ENCODE measurements around the gene CADPS.
A peak's percentile ranks its signal among the peaks of the same experiment; 100 is the strongest.

Gene CADPS

GRCh38 chr3:62675492-62675891 is 199.7 kb downstream of the CADPS start:
- no peak for DNase-seq
- in situ Hi-C loops (cut with HindIII; ENCODE audit: low pct_ligation_motif_present, low pct_unique_long_range_greater_than_20kb, low sequenced_read_pairs): no loop called here

- no peak for DNase-seq
- in situ Hi-C loops (cut with HindIII; ENCODE audit: low pct_ligation_motif_present, low pct_unique_long_range_greater_than_20kb, low sequenced_read_pairs): no loop called here
Observed at GRCh38 chr3:62672988-62673313, 202.3 kb downstream of the CADPS start.

GRCh38 chr3:62672270-62672987 is 202.8 kb downstream of the CADPS start:
- DNase-seq: no peak
- in situ Hi-C loops (cut with HindIII; ENCODE audit: low pct_ligation_motif_present, low pct_unique_long_range_greater_than_20kb, low sequenced_read_pairs): no loop called here

DNA sequence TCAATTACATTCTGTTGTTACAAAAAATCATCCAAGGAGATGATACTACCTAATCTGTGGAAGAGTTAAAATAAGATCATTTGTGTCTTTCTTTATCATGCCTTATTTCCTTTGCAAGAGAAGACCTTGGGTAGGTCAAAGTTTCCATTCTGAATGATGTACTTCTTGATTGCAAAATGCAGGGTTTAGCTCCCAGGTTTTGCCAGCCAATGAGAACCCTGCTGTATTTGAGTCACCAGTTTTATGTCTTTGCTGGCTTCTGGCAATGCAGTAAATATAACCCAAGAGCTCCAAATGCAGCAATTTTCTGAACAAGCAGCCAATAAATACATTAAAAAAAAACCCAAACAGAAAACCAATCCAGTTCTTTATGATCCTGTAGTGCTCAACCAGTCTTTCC is 204.9 kb downstream of the CADPS start:
- in situ Hi-C loops (cut with HindIII; ENCODE audit: low pct_ligation_motif_present, low pct_unique_long_range_greater_than_20kb, low sequenced_read_pairs): no loop called here
- no peak for DNase-seq

DNA sequence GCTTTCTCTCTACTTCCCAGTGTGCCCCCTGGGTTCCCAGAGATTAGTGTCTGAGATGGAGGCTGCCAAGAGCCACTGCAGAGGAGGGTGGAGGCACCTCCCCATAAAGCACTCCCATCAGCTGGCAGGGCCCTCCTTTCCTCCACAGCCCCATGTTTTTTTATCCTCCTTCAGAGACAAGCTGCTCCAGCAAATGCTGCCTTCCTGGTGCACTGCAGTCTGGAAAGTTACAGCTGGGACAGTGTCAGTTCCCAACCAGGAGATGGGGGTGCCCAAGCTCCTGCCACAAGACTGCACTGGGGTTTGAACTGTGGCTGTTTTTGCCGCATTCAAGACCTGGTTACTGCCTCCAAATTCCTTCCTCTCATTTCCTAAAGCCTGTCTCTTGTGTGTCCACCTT is 206.1 kb downstream of the CADPS start:
- DNase-seq: no peak
- in situ Hi-C loops (cut with HindIII; ENCODE audit: low pct_ligation_motif_present, low pct_unique_long_range_greater_than_20kb, low sequenced_read_pairs): no loop called here

GRCh38 chr3:62667714-62668113 is 207.5 kb downstream of the CADPS start:
- peak; percentile 1 for DNase-seq
- in situ Hi-C loops (cut with HindIII; ENCODE audit: low pct_ligation_motif_present, low pct_unique_long_range_greater_than_20kb, low sequenced_read_pairs): no loop called here

GRCh38 chr3:62665627-62666437 is 209.4 kb downstream of the CADPS start:
- in situ Hi-C loops (cut with HindIII; ENCODE audit: low pct_ligation_motif_present, low pct_unique_long_range_greater_than_20kb, low sequenced_read_pairs): no loop called here
- peak; percentile 57 for DNase-seq

DNA sequence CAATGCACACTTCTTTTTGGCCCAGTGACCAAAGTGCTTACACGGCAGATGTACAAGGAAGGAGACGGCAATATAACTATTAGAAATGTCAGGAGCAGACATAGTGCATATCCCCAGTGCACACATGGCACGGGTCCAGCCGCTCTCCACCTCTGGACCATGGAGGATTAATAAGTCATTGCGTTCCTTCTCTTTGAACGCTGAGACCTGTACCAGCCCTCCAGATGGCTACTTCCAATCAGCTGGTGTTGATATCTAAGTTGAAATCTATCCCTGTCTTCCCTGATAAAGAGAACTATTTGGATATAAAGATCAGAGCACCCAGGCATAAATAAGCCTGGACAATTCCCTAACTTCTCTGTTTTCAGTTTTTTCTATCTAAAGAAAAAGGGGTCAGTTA is 212.5 kb downstream of the CADPS start:
- DNase-seq: no peak
- in situ Hi-C loops (cut with HindIII; ENCODE audit: low pct_ligation_motif_present, low pct_unique_long_range_greater_than_20kb, low sequenced_read_pairs): no loop called here

DNA sequence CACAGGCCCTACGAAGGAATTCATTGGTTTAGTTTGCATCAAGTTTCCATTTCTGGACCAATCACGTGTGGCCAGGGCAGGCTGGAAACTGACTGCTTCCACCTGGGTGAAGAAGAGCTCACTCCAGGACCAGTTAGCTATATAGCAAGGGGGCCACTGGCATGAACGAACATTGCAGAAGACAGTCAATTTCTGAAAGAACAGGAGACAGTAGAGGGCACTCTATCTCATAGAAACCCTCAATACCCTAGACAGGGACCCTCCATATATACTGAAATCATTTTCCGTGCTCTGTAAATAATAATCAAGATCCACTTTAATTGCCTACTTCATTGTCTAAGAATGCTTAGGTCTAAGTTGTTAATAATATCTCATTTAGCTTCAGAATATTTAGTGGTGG is 215.6 kb downstream of the CADPS start:
- DNase-seq: no peak
- in situ Hi-C loops (cut with HindIII; ENCODE audit: low pct_ligation_motif_present, low pct_unique_long_range_greater_than_20kb, low sequenced_read_pairs): no loop called here

DNA sequence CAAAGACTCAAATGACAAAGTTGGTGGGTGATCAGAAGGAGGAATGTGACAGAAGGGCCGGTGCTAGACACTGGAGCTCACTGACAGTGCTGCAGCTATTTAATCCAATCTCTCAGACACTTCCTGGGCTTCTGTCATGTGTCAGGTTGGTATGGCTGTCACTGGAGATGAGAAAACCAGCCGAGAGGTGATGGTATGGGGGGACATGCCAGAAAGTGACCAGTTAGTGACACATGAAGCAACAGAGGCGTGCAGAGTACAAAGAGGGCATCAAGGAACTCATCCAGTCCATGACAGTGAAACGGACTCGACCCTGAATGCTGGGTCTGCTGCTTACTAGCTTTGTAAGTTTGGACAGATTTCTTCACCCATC is 219.5 kb downstream of the CADPS start:
- DNase-seq: no peak
- in situ Hi-C loops (cut with HindIII; ENCODE audit: low pct_ligation_motif_present, low pct_unique_long_range_greater_than_20kb, low sequenced_read_pairs): no loop called here

DNA sequence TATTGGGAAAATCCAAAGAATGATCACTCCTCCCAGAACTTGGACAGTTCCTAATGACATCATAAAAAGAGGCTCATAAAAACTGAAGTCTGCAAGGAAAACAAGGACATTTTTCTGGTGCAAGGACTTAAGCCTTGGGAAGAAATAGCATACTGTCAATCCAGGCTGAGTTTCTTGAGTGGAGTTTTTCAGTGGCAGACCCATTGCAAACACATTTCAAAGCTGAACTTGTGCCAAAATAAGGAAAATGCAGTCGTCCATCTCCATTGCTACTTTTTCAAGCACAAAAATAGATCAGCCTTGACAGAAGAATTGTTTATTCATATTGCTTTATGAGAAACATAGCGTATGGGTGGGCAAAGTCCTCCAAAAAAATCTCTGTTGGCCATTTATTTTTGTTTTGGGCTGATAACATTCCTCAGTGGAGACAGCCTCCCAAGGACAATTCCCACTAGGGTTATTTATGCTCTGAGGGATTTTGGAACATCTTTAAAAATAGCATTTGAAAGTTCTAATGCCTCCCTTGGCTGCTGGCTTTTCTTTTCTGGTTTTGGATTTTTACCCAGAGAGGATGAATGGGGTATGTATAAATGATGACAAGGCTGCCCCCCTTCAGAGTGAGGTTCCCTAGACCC is 220.0 kb downstream of the CADPS start:
- in situ Hi-C loops (cut with HindIII; ENCODE audit: low pct_ligation_motif_present, low pct_unique_long_range_greater_than_20kb, low sequenced_read_pairs): no loop called here
- no peak for DNase-seq

GRCh38 chr3:62653796-62654195 is 221.4 kb downstream of the CADPS start:
- in situ Hi-C loops (cut with HindIII; ENCODE audit: low pct_ligation_motif_present, low pct_unique_long_range_greater_than_20kb, low sequenced_read_pairs): no loop called here
- DNase-seq: no peak

DNA sequence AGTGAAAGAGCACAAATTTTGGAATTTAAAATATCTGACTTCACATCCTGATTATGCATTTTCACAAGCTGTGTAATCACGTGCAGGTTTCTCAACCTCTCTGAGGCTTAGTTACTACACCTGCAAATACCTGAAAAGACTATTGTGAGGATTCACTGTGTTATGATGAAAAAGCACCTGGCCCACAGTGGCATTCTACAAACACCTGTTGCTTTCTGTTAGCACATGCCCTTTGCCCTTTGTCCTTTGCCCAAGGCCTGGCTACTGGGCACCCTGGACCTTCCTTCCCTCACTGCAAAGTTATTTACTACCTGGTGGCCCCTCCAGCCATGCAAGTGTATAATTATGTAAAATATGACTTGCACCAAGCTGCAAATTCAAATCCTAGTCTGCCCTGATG is 227.5 kb downstream of the CADPS start:
- in situ Hi-C loops (cut with HindIII; ENCODE audit: low pct_ligation_motif_present, low pct_unique_long_range_greater_than_20kb, low sequenced_read_pairs): no loop called here
- DNase-seq: no peak

GRCh38 chr3:62644493-62644892 is 230.7 kb downstream of the CADPS start:
- in situ Hi-C loops (cut with HindIII; ENCODE audit: low pct_ligation_motif_present, low pct_unique_long_range_greater_than_20kb, low sequenced_read_pairs): no loop called here
- no peak for DNase-seq

DNA sequence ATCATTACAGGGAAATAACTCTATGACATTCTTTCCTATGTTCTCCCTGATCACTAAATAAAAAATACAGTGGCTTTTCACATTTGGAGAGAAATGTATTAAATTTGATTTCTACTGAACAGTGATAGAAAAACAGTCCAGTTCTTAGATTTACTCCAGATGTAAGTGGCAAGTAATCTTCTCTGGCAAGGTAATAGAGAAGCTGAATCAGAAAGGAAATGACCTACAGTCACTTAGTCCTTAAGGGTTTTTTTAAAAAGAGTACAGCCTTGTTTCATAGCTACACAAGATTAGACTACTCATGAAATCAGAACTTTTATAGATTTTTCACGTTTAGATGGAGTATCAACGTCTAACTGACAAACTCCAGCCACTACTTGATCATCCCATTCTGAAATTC is 236.9 kb downstream of the CADPS start:
- in situ Hi-C loops (cut with HindIII; ENCODE audit: low pct_ligation_motif_present, low pct_unique_long_range_greater_than_20kb, low sequenced_read_pairs): no loop called here
- DNase-seq: no peak

DNA sequence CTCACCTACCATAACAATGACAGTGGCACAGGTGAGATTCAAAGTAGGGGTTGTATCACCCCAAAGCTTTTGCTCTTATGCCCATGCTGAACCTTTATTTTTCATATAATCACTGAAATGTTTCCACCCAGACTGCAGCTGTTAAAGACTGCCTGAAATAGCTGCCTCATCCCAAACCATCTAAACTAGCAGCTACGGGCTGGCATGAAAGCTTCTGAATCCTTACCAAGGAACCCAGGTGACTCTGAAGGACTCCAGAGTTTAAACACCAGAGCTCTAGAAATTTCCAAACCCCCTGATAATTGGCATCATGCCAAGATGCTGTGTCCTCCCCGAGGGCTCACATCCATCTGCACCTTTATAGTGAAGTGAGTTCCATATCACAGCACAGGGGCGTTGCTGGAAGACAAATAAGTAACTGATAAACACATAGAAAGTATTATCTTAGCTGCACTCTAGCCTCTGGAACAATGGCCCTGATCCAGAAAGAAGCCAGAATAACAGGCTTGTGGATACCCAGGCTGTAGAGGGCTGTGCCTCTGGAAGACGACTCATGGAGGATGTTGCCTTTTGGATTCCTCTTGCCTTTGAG is 238.9 kb downstream of the CADPS start:
- in situ Hi-C loops (cut with HindIII; ENCODE audit: low pct_ligation_motif_present, low pct_unique_long_range_greater_than_20kb, low sequenced_read_pairs): no loop called here
- no peak for DNase-seq

GRCh38 chr3:62632510-62633294 is 242.5 kb downstream of the CADPS start:
- DNase-seq: no peak
- in situ Hi-C loops (cut with HindIII; ENCODE audit: low pct_ligation_motif_present, low pct_unique_long_range_greater_than_20kb, low sequenced_read_pairs): no loop called here

GRCh38 chr3:62631488-62631887 is 243.7 kb downstream of the CADPS start:
- DNase-seq: no peak
- in situ Hi-C loops (cut with HindIII; ENCODE audit: low pct_ligation_motif_present, low pct_unique_long_range_greater_than_20kb, low sequenced_read_pairs): no loop called here

- DNase-seq: no peak
- in situ Hi-C loops (cut with HindIII; ENCODE audit: low pct_ligation_motif_present, low pct_unique_long_range_greater_than_20kb, low sequenced_read_pairs): no loop called here
Observed at GRCh38 chr3:62630664-62631063, 244.6 kb downstream of the CADPS start.

Data from ACHN (cell line).